ENCODE results near the gene RFT1. TPM values are rescaled to one million over a fixed set of nuclear protein-coding genes. Genes with fewer than 3 reads are reported as not detected.
A peak's percentile ranks its signal among the peaks of the same experiment; 100 is the strongest.

The RFT1 gene
- total and polyA plus RNA-seq, 2 experiments from 2014 or later = 11.3 to 13.3 TPM

- Histone ChIP-seq H2AFZ (peak overlapping the region; percentile 99), H3K27me3 (ENCODE audit: insufficient read depth) (no peaks in the 10 kb centered on the region), H3K4me1 (ENCODE audit: insufficient read depth) (peaks cover 7% of the 10 kb centered on the region), H3K4me3 (peak overlapping the region; percentile 74), H3K79me2 (replicated peaks; ENCODE audit: insufficient read depth) (no peaks in the 10 kb centered on the region), H3K4me2 (peak overlapping the region; percentile 91), H4K20me1 (replicated peaks; ENCODE audit: insufficient read depth) (no peaks in the 10 kb centered on the region), H3K27ac (ENCODE audit: low read depth) (no peak overlapping the region), H3K36me3 (ENCODE audit: insufficient read depth) (no peaks in the 10 kb centered on the region), H3K9me2 (ENCODE audit: insufficient read depth) (no peaks in the 10 kb centered on the region), H3F3A (replicated peaks; ENCODE audit: low read depth) (no peaks in the 10 kb centered on the region)
- no peak for TF ChIP-seq ZNF114 (CRISPR knock-in tag; IDR thresholded peaks at IDR 0.05)
- no peak for TF ChIP-seq REST (IDR thresholded peaks at IDR 0.05; ENCODE audit: unreplicated experiment)
- no peak for TF ChIP-seq ZNF462 (CRISPR knock-in tag; IDR thresholded peaks at IDR 0.05)
- TF ChIP-seq JUNB (IDR thresholded peaks at IDR 0.05; ENCODE audit: unreplicated experiment) = no peak
- no peak for TF ChIP-seq ZNF331 (CRISPR knock-in tag; IDR thresholded peaks at IDR 0.05; ENCODE audit: low read depth)
- peak; percentile 61 for TF ChIP-seq POLR2AphosphoS5 (IDR thresholded peaks at IDR 0.05; ENCODE audit: low read depth)
- peak; percentile 86 to 98 for TF ChIP-seq CTCF (conservative IDR thresholded peaks at IDR 0.05; ENCODE audit: low read depth in 2 of 2)
- no peak for TF ChIP-seq EZH2 (IDR thresholded peaks at IDR 0.05; ENCODE audit: low read depth, unreplicated experiment)
- TF ChIP-seq STAT1 (IDR thresholded peaks at IDR 0.05; ENCODE audit: unreplicated experiment) = no peak
- TF ChIP-seq ETS1 (IDR thresholded peaks at IDR 0.05) = peak; percentile 30; the same call in 1 of the 2 replicates
- TF ChIP-seq CREB1 (CRISPR knock-in tag; IDR thresholded peaks at IDR 0.05; ENCODE audit: low read depth) = peak; percentile 7; the same call in 1 of the 2 replicates
- no peak for TF ChIP-seq NANOG (IDR thresholded peaks at IDR 0.05; ENCODE audit: borderline replicate concordance)
- TF ChIP-seq EZH2phosphoT487 (IDR thresholded peaks at IDR 0.05; ENCODE audit: unreplicated experiment) = no peak
- Mint-ChIP-seq H3K36me3 (ENCODE audit: low read depth) (no peaks in the 10 kb centered on the region), H3K9me3 (no peaks in the 10 kb centered on the region), H3K27me3 (ENCODE audit: insufficient read depth, low read depth, poor library complexity) (peaks cover 3% of the 10 kb centered on the region), H3K4me1 (peaks cover 23% of the 10 kb centered on the region), H3K4me3 (peak overlapping the region; percentile 78), H3K27ac (0 out of 2 replicates have a peak overlapping the region, but pooled peaks have one; percentile 36)
- DNase-seq (ENCODE audit: low spot score) = peak; percentile 95
- ATAC-seq = peak; percentile 95
Measured at GRCh38 chr3:53072653-53073552, 57.3 kb downstream of the RFT1 start.
